HCT116 (cell line): ENCODE measurements around the gene ARHGEF10L. TPM values are rescaled to one million over a fixed set of nuclear protein-coding genes. Genes with fewer than 3 reads are reported as not detected.

ENCODE experiments used
- ATAC-seq: fragments of 200-7000 bp; cut with Tn5 transposase; 2 replicates; pipeline ENCODE4 v1.9.1; 2020; ENCODE audit warnings: mild to moderate bottlenecking, moderate library complexity
- BruUV-seq: library from RNA; stranded (reverse); fragments of 400-500 nt; replicated peaks from 2 replicates; lab custom pipeline; 2021; lab: Mats Ljungman, UMichigan
- CTCF ChIA-PET: fragments of 300-600 bp; sonication (Branson Sonifier 250); formaldehyde crosslinking; loops from one replicate; lab custom pipeline; 2021; ENCODE audit warnings: antibody characterized with exemption; lab: Charles Lee
- POLR2A ChIA-PET: fragments of 300-600, 350-600 bp; sonication (Branson Sonifier 250); formaldehyde crosslinking; loops from one replicate; lab custom pipeline; 2021; ENCODE audit warnings: antibody characterized with exemption; lab: Charles Lee
- RAD21 ChIA-PET, 2 experiments: fragments of 300-600 bp; sonication (Branson Sonifier 250); formaldehyde crosslinking; loops; one replicate each; lab custom pipeline; 2023; ENCODE audit warnings: low total read pairs in 2 of 2; ENCODE audit not compliant: uncharacterized antibody in 2 of 2, unreplicated experiment in 2 of 2, low non-redundant PET in 1 of 2; lab: Charles Lee
- DNase-seq: peaks from one replicate; pipeline ENCODE4 v3.0.0-alpha.2; 2010; ENCODE audit warnings: low read depth, low spot score
- H2AFZ ChIP-seq: fragments of 200-600 bp; shearing (Covaris generic), sonication (generic); 2 replicates; pipeline ENCODE4 v1.6.1; 2017; ENCODE audit warnings: low read depth, mixed run types, mixed read lengths, antibody characterized with exemption, low read length; ENCODE audit not compliant: poor library complexity, severe bottlenecking
- H3K27ac ChIP-seq: 2 replicates; pipeline ENCODE4 v1.5.1; 2012; ENCODE audit warnings: low read depth, low read length
- H3K27me3 ChIP-seq: fragments of 200-600 bp; sonication (generic); 2 replicates; pipeline ENCODE4 v1.6.1; 2016; ENCODE audit warnings: mixed run types, low read length, mixed read lengths; ENCODE audit not compliant: insufficient read depth
- H3K36me3 ChIP-seq, 2 experiments: fragments of 200-500 bp in 1 of 2; fragments of 200-600 bp in 1 of 2; sonication (Bioruptor generic) in 1 of 2; sonication (generic) in 1 of 2; 2 replicates each; pipeline versions ENCODE4 v1.5.1 to v1.6.1; 2014 to 2016; ENCODE audit warnings: low read length in 2 of 2, inconsistent platforms in 1 of 2, mixed read lengths in 1 of 2, mixed run types in 1 of 2; ENCODE audit not compliant: insufficient read depth in 2 of 2, control insufficient read depth in 1 of 2
- H3K4me1 ChIP-seq, 2 experiments: fragments of 200-600 bp in 1 of 2; sonication (generic) in 1 of 2; 2 replicates each; pipeline versions ENCODE4 v1.5.1 to v1.6.1; 2012 to 2017; ENCODE audit warnings: low read length in 2 of 2, inconsistent platforms in 1 of 2, mild to moderate bottlenecking in 1 of 2, mixed read lengths in 1 of 2, mixed run types in 1 of 2, moderate library complexity in 1 of 2; ENCODE audit not compliant: insufficient read depth in 2 of 2, control insufficient read depth in 1 of 2
- H3K4me2 ChIP-seq: fragments of 200-600 bp; sonication (generic); 2 replicates; pipeline ENCODE4 v1.6.1; 2017; ENCODE audit warnings: mixed run types, low read length, mixed read lengths
- H3K4me3 ChIP-seq, 2 experiments: fragments of 200-600 bp in 1 of 2; sonication (generic) in 1 of 2; replicated peaks in 1 of 2; 2 replicates each; pipeline ENCODE4 v1.5.1; 2011 to 2016; ENCODE audit warnings: low read length in 2 of 2, control low read depth in 1 of 2, low read depth in 1 of 2, mild to moderate bottlenecking in 1 of 2, mixed read lengths in 1 of 2, mixed run types in 1 of 2
- H3K79me2 ChIP-seq: fragments of 200-600 bp; sonication (generic); 2 replicates; pipeline ENCODE4 v1.6.1; 2017; ENCODE audit warnings: mild to moderate bottlenecking, mixed run types, low read length, moderate library complexity, mixed read lengths; ENCODE audit not compliant: insufficient read depth
- H3K9ac ChIP-seq: fragments of 200-600 bp; sonication (generic); 2 replicates; pipeline ENCODE4 v1.6.1; 2016; ENCODE audit warnings: low read length, mixed read lengths
- H3K9me2 ChIP-seq: fragments of 200-600 bp; sonication (generic), shearing (Covaris generic); 2 replicates; pipeline ENCODE4 v1.6.1; 2017; ENCODE audit warnings: mixed run types, mild to moderate bottlenecking, moderate library complexity; ENCODE audit not compliant: insufficient read depth
- H3K9me3 ChIP-seq, 2 experiments: fragments of 200-500 bp in 1 of 2; fragments of 200-600 bp in 1 of 2; sonication (Bioruptor generic) in 1 of 2; sonication (generic) in 1 of 2; 2 replicates each; pipeline ENCODE4 v1.6.1; 2014 to 2017; ENCODE audit warnings: low read length in 2 of 2, mixed read lengths in 2 of 2, inconsistent platforms in 1 of 2, low read depth in 1 of 2, mild to moderate bottlenecking in 1 of 2, mixed run types in 1 of 2, moderate library complexity in 1 of 2; ENCODE audit not compliant: control insufficient read depth in 1 of 2, insufficient read depth in 1 of 2
- H4K20me1 ChIP-seq: fragments of 200-600 bp; sonication (generic), shearing (Covaris generic); 2 replicates; pipeline ENCODE4 v1.6.1; 2017; ENCODE audit warnings: mixed run types, mild to moderate bottlenecking, moderate library complexity; ENCODE audit not compliant: insufficient read depth
- CBX3 ChIP-seq: IDR thresholded peaks from 2 replicates; pipeline ENCODE4 v1.6.1; 2012; ENCODE audit warnings: low read depth
- CEBPB ChIP-seq: IDR thresholded peaks from 2 replicates; pipeline ENCODE4 v1.6.1; 2012; ENCODE audit warnings: low read depth
- CTCF ChIP-seq, 3 experiments: fragments of 200-600 bp in 1 of 3; sonication (generic) in 1 of 3; IDR thresholded peaks in 2 of 3; conservative IDR thresholded peaks in 1 of 3; 2 replicates each; pipeline ENCODE4 v1.5.1; 2012 to 2017; ENCODE audit warnings: low read depth in 2 of 3, low read length in 2 of 3, antibody characterized with exemption in 1 of 3, borderline replicate concordance in 1 of 3, control low read depth in 1 of 3, mild to moderate bottlenecking in 1 of 3, mixed read lengths in 1 of 3, mixed run types in 1 of 3, moderate library complexity in 1 of 3; ENCODE audit not compliant: insufficient read depth in 1 of 3
- ELF1 ChIP-seq: IDR thresholded peaks from 2 replicates; pipeline ENCODE4 v1.6.1; 2012; ENCODE audit warnings: low read depth, borderline replicate concordance
- EZH2 ChIP-seq: fragments of 200-600 bp; sonication (generic); IDR thresholded peaks from 2 replicates; pipeline ENCODE4 v1.6.1; 2017; ENCODE audit warnings: antibody characterized with exemption, mixed run types
- FOSL1 ChIP-seq: IDR thresholded peaks from 2 replicates; pipeline ENCODE4 v1.6.1; 2012; ENCODE audit warnings: low read depth
- JUND ChIP-seq: IDR thresholded peaks from 2 replicates; pipeline ENCODE4 v1.6.1; 2012
- MAX ChIP-seq: IDR thresholded peaks from 2 replicates; pipeline ENCODE4 v1.6.1; 2012
- POLR2A ChIP-seq: IDR thresholded peaks from 2 replicates; pipeline ENCODE4 v1.7.0; 2011; ENCODE audit warnings: borderline replicate concordance; ENCODE audit not compliant: insufficient read depth, insufficient read length; ENCODE audit errors: extremely low read depth
- POLR2AphosphoS5 ChIP-seq: IDR thresholded peaks from 2 replicates; pipeline ENCODE4 v1.6.1; 2011; ENCODE audit warnings: mild to moderate bottlenecking, low read depth, low read length, moderate library complexity
- RAD21 ChIP-seq: IDR thresholded peaks from 2 replicates; pipeline ENCODE4 v1.6.1; 2012; ENCODE audit warnings: low read depth, mild to moderate bottlenecking
- SP1 ChIP-seq: IDR thresholded peaks from 2 replicates; pipeline ENCODE4 v1.6.1; 2012; ENCODE audit warnings: low read depth
- TCF7L2 ChIP-seq: IDR thresholded peaks from 2 replicates; pipeline ENCODE4 v1.7.0; 2011; ENCODE audit warnings: borderline replicate concordance, inconsistent platforms; ENCODE audit not compliant: insufficient read depth, insufficient read length; ENCODE audit errors: extremely low read depth
- YY1 ChIP-seq: IDR thresholded peaks from 2 replicates; pipeline ENCODE4 v1.6.1; 2011; ENCODE audit warnings: low read length, low read depth, moderate library complexity, mild to moderate bottlenecking; ENCODE audit not compliant: insufficient replicate concordance; ENCODE audit errors: extremely low read depth
- ZFX ChIP-seq: fragments of 450-650 bp; IDR thresholded peaks from 2 replicates; pipeline ENCODE4 v1.6.1; 2017
- ZNF274 ChIP-seq: fragments of 200-500 bp; sonication (Bioruptor generic); IDR thresholded peaks from 2 replicates; pipeline ENCODE4 v1.6.1; 2014; ENCODE audit warnings: mild to moderate bottlenecking, low read depth, low read length, inconsistent platforms
- intact Hi-C: fragments of 100-400 bp; cut with micrococcal nuclease; formaldehyde crosslinking; loops from 2 replicates; pipeline ENCODE4 v1.10.0; 2022
- total RNA-seq: library from RNA; stranded (reverse); gene quantifications from one replicate; pipeline ENCODE4 v1.2.1, GENCODE V29; 2021; ENCODE audit not compliant: unreplicated experiment
- TF ChIP-seq, protein P1 (sequence below): IDR thresholded peaks from 2 replicates; pipeline ENCODE4 v1.6.1; 2012
- TF ChIP-seq, protein P2 (sequence below): IDR thresholded peaks from 2 replicates; pipeline ENCODE4 v1.6.1; 2011; ENCODE audit warnings: mild to moderate bottlenecking, low read length, moderate library complexity; ENCODE audit not compliant: insufficient replicate concordance; ENCODE audit errors: extremely low read depth

Gene ARHGEF10L
- total RNA-seq, 1 experiment from 2014 or later: 14.7 TPM

DNA sequence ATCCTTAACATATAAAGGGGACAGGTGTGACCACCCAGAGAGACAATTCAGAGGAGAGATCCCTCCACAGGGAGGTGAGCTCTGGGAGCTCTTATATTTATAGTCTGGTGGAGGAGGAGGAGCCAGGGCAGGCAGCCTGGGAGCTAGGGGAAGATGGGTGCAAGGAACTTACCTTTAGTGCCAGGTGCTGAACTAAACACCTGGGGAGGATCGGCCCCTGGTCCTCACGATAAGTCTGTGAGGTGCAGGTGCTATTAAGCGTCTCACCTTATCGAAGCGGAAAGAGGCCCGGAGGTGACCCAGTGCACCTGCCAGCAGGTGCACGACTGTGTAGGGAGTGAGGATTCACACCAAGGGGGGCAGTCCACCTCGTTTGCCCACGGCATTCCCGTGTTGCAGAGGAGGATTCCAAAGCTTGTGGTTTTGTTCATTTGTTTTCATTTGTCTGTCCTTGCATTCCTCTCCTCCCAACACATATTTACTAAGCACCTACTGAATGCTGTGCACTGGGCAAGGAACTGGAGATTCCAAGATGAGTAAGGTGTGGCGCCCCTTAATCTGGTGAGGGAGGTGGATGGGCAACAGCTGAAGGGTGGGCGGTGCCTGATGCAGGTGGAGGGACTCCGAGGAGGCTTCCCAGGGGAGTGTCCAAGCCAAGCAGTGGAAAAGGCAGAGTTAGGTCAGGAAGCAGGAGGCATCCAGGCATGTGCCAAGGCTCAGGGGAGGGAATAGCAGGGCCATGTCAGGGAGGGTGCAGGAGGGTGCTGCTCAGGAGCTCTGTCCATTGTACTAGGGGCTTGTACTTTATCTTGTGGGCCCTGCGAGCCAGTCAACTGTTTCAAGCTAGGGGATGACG is 11.5 kb downstream of the ARHGEF10L start:
- Histone ChIP-seq H3K9me2 (no peaks in the 10 kb centered on the region), H2AFZ (no peak overlapping the region), H3K4me2 (peak overlapping the region; percentile 53), H3K4me1 (peaks cover 43 to 78% of the 10 kb centered on the region in 2 experiments), H3K9ac (no peak overlapping the region), H3K4me3 (no peak overlapping the region), H3K79me2 (peaks cover 21% of the 10 kb centered on the region), H3K36me3 (no peaks in the 10 kb centered on the region), H3K27me3 (no peaks in the 10 kb centered on the region), H3K9me3 (no peaks in the 10 kb centered on the region), H4K20me1 (no peaks in the 10 kb centered on the region), H3K27ac (no peak overlapping the region)
- ChIA-PET POLR2A (no interaction called here), CTCF (no interaction called here), RAD21 (interaction anchor here in 1 of 2 experiments (0.7 kb wide), 1 partner anchor 21 kb away, joined by 3 read pairs; no protein-coding TSS in a partner anchor)
- peak; percentile 32; the same call in 1 of the 2 replicates for ATAC-seq
- intact Hi-C loops: no loop called here
- no peak for TF ChIP-seq ELF1
- TF ChIP-seq CBX3: no peak
- TF ChIP-seq CTCF (IDR thresholded peaks at IDR 0.05 in 2 of 3, conservative IDR thresholded peaks at IDR 0.05 in 1 of 3; ENCODE audit: borderline replicate concordance in 1 of 3, insufficient read depth in 1 of 3, low read depth in 2 of 3, low read length in 2 of 3): no peak
- TF ChIP-seq YY1: no peak
- TF ChIP-seq, protein P1, sequence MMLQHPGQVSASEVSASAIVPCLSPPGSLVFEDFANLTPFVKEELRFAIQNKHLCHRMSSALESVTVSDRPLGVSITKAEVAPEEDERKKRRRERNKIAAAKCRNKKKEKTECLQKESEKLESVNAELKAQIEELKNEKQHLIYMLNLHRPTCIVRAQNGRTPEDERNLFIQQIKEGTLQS: no peak
- TF ChIP-seq EZH2: no peak
- no peak for TF ChIP-seq ZFX
- TF ChIP-seq, protein P2, sequence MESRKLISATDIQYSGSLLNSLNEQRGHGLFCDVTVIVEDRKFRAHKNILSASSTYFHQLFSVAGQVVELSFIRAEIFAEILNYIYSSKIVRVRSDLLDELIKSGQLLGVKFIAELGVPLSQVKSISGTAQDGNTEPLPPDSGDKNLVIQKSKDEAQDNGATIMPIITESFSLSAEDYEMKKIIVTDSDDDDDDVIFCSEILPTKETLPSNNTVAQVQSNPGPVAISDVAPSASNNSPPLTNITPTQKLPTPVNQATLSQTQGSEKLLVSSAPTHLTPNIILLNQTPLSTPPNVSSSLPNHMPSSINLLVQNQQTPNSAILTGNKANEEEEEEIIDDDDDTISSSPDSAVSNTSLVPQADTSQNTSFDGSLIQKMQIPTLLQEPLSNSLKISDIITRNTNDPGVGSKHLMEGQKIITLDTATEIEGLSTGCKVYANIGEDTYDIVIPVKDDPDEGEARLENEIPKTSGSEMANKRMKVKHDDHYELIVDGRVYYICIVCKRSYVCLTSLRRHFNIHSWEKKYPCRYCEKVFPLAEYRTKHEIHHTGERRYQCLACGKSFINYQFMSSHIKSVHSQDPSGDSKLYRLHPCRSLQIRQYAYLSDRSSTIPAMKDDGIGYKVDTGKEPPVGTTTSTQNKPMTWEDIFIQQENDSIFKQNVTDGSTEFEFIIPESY: no peak
- no peak for TF ChIP-seq CEBPB
- TF ChIP-seq TCF7L2: no peak
- TF ChIP-seq MAX: no peak
- no peak for TF ChIP-seq ZNF274
- TF ChIP-seq SP1: no peak
- no peak for TF ChIP-seq FOSL1
- TF ChIP-seq JUND: no peak
- TF ChIP-seq POLR2A: no peak
- TF ChIP-seq RAD21: no peak
- TF ChIP-seq POLR2AphosphoS5: no peak
- DNase-seq: no peak
- BruUV-seq: no TSS peak
